GM18858 (cell line): ENCODE results near the gene THRA.
"Not testable (repeated sequence)": the region's sequence is repeated elsewhere in the genome, so short reads cannot be mapped to it uniquely, and the experiment has no call there.

ENCODE experiments used
- ATAC-seq: cut with Tn5 transposase; IDR thresholded peaks from one replicate; pipeline ENCODE4 v1.9.1; 2021; ENCODE audit not compliant: unreplicated experiment

THRA gene

GRCh38 chr17:40112191-40112711, 49.5 kb downstream of the THRA start:
- no peak for ATAC-seq

GRCh38 chr17:40112718-40113109, 49.9 kb downstream of the THRA start:
- no peak for ATAC-seq

GRCh38 chr17:40113110-40113906, 50.5 kb downstream of the THRA start:
- peak; percentile 67 for ATAC-seq

- no peak for ATAC-seq
Observed at GRCh38 chr17:40113907-40114245, 51.1 kb downstream of the THRA start.

GRCh38 chr17:40115101-40115436, 52.3 kb downstream of the THRA start:
- no peak for ATAC-seq

GRCh38 chr17:40121181-40122135, 58.7 kb downstream of the THRA start, which contains the start of gene MSL1:
Gene MSL1, plus strand, starts transcription at chr17:40121971. Its CDS starts 642 bp downstream, at chr17:40122613.
- ATAC-seq: no peak

- no peak for ATAC-seq
Observed at GRCh38 chr17:40122136-40122998, 59.6 kb downstream of the THRA start.

- no peak for ATAC-seq
Observed at GRCh38 chr17:40122999-40123810, 60.4 kb downstream of the THRA start.

GRCh38 chr17:40123811-40124114, 61.0 kb downstream of the THRA start:
- no peak for ATAC-seq

- ATAC-seq: no peak
Observed at GRCh38 chr17:40124279-40125141, 61.7 kb downstream of the THRA start.

- no peak for ATAC-seq
Observed at GRCh38 chr17:40129498-40129897, 66.7 kb downstream of the THRA start.

GRCh38 chr17:40130352-40131042, 67.7 kb downstream of the THRA start:
- no peak for ATAC-seq

- ATAC-seq: no peak
Observed at GRCh38 chr17:40134184-40134583, 71.4 kb downstream of the THRA start.

- ATAC-seq: no peak
Observed at GRCh38 chr17:40135817-40136216, 73.1 kb downstream of the THRA start.

- peak; percentile 9 for ATAC-seq
Observed at GRCh38 chr17:40139566-40140058, 76.8 kb downstream of the THRA start.

- ATAC-seq: not testable (repeated sequence)
Observed at GRCh38 chr17:40143166-40143565, 80.4 kb downstream of the THRA start.
